ENCODE measurements around the gene SAMD4A. TPM values are rescaled to one million over a fixed set of nuclear protein-coding genes. Genes with fewer than 3 reads are reported as not detected.

SAMD4A gene, protein sequence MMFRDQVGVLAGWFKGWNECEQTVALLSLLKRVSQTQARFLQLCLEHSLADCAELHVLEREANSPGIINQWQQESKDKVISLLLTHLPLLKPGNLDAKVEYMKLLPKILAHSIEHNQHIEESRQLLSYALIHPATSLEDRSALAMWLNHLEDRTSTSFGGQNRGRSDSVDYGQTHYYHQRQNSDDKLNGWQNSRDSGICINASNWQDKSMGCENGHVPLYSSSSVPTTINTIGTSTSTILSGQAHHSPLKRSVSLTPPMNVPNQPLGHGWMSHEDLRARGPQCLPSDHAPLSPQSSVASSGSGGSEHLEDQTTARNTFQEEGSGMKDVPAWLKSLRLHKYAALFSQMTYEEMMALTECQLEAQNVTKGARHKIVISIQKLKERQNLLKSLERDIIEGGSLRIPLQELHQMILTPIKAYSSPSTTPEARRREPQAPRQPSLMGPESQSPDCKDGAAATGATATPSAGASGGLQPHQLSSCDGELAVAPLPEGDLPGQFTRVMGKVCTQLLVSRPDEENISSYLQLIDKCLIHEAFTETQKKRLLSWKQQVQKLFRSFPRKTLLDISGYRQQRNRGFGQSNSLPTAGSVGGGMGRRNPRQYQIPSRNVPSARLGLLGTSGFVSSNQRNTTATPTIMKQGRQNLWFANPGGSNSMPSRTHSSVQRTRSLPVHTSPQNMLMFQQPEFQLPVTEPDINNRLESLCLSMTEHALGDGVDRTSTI
- total RNA-seq = 1 to 10 TPM; 5.4 to 8.1 (median 7.6) TPM

DNA sequence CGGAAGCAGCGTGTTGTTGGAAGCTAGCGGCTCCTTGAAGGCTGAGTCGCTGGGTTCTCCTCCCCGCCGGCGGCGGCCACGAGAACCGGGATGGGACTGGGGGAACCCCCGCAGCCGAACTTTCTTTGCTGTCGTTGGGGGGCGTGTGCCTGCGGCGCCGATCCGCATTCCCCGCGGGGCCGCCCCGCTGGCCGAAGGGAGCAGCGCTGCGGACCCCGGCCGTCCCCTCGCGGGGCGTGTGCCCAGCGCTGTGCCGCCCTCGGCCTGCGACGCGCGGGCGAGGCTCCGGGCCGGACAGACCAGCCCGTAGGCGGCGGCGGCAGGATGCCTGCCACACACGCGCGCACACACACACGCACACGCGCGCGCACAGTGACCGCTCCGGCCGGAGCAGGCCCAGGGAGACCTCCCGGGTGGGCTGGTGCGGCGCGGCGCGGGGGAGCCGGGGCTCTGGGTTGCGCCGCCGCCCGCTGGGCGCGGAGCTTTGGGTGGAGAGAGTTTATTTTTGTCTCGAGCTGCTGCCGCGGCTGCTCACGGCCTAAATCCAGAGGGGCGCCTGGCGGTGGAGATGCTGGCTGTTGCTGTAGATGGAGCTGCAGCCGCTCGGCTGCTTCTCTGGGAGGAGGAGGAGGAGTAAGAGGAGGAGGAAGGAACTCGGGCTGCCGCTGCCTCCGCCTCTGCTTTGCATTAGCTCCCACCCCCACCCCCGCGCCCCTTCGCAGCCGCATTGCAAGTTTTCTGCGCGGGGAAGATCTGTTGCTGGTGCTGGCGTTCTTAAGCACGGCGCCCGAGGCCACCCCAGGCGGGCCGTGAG, at the start of gene SAMD4A:
SAMD4A (plus strand) TSS at position 719 of the 814 bp plus-strand sequence. CDS start 789 bp downstream, outside the sequence.
- peak; percentile 63 for DNase-seq
- H3K4me1 Mint-ChIP-seq (ENCODE audit: low read depth) = peaks cover 15% of the 10 kb centered on the region
- H3K9me3 Mint-ChIP-seq = no peaks in the 10 kb centered on the region
- H3K36me3 Mint-ChIP-seq (ENCODE audit: insufficient read depth) = no peaks in the 10 kb centered on the region
- peaks cover 12% of the 10 kb centered on the region for H3K27me3 Mint-ChIP-seq (ENCODE audit: low read depth)
- H3K4me3 Mint-ChIP-seq = peak within 1 kb of the TSS; percentile 92
- ATAC-seq = peak; percentile 21 to 29

DNA sequence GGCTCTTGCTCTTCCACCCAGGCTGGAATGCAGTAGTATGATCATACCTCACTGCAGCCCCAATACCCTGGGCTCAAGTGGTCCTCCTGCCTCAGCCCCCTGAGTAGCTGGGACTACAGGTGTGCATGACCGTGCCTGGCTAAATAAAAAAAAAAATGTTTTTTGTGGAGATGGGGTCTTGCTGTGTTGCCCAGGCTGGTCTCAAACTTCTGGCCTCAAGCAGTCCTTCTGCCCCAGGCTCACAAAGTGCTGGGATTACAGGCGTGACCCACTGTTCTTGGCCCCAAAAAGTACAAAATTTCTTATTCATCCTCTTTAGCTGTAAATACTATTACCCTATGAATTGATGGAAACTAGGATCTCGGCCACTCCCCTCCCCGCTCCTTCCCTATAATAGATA, 42.5 kb upstream of the SAMD4A start:
- H3K27me3 Mint-ChIP-seq (ENCODE audit: low read depth) = no peaks in the 10 kb centered on the region
- H3K4me1 Mint-ChIP-seq (ENCODE audit: low read depth) = peaks cover 6% of the 10 kb centered on the region
- ATAC-seq (no peak), DNase-seq (no peak)
- H3K4me3 Mint-ChIP-seq = no peak overlapping the region
- H3K36me3 Mint-ChIP-seq (ENCODE audit: insufficient read depth) = peaks cover 33% of the 10 kb centered on the region
- H3K9me3 Mint-ChIP-seq = no peaks in the 10 kb centered on the region

DNA sequence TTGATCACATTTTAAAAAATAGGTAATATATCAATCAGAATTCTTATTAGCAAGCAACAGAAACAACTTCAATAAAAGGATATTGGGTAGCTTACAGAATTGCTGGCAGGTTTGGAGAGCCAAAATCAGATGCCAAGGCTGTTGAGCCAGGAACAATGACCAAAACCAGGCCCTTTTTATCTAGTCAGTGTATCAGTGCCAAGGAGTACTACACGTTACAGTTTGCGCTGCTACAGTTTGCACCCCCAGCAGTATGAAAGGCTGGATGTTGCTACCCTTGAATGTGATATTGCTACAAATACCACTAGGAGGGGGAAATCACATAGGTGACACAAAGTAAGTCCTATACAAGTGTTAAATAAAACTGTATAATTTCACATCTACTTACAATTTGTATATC, 38.0 kb upstream of the SAMD4A start:
- H3K9me3 Mint-ChIP-seq = no peaks in the 10 kb centered on the region
- H3K4me1 Mint-ChIP-seq (ENCODE audit: low read depth) = no peaks in the 10 kb centered on the region
- DNase-seq = no peak
- ATAC-seq = no peak
- peaks cover 18% of the 10 kb centered on the region for H3K36me3 Mint-ChIP-seq (ENCODE audit: insufficient read depth)
- no peak overlapping the region for H3K4me3 Mint-ChIP-seq
- no peaks in the 10 kb centered on the region for H3K27me3 Mint-ChIP-seq (ENCODE audit: low read depth)

DNA sequence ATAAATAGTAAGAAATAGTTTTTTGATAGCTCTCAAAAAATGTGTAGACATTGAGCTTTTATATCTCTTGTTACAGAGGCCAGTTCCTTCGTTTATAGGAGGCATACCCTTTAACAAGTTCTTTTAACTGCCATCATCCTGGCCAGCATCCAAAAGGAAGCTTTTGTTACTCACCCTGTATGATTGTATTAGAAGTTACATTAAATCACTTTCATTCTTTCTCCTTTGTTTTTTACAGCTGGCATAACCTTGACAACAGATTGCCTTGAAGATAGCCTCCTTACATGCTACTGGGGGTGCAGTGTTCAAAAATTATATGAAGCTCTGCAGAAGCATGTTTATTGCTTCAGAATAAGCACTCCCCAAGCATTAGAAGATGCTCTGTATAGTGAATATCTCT, 37.1 kb upstream of the SAMD4A start:
- no peak for DNase-seq
- peaks cover 13% of the 10 kb centered on the region for H3K36me3 Mint-ChIP-seq (ENCODE audit: insufficient read depth)
- H3K9me3 Mint-ChIP-seq = no peaks in the 10 kb centered on the region
- no peaks in the 10 kb centered on the region for H3K4me1 Mint-ChIP-seq (ENCODE audit: low read depth)
- H3K4me3 Mint-ChIP-seq = no peak overlapping the region
- no peak for ATAC-seq
- no peaks in the 10 kb centered on the region for H3K27me3 Mint-ChIP-seq (ENCODE audit: low read depth)

DNA sequence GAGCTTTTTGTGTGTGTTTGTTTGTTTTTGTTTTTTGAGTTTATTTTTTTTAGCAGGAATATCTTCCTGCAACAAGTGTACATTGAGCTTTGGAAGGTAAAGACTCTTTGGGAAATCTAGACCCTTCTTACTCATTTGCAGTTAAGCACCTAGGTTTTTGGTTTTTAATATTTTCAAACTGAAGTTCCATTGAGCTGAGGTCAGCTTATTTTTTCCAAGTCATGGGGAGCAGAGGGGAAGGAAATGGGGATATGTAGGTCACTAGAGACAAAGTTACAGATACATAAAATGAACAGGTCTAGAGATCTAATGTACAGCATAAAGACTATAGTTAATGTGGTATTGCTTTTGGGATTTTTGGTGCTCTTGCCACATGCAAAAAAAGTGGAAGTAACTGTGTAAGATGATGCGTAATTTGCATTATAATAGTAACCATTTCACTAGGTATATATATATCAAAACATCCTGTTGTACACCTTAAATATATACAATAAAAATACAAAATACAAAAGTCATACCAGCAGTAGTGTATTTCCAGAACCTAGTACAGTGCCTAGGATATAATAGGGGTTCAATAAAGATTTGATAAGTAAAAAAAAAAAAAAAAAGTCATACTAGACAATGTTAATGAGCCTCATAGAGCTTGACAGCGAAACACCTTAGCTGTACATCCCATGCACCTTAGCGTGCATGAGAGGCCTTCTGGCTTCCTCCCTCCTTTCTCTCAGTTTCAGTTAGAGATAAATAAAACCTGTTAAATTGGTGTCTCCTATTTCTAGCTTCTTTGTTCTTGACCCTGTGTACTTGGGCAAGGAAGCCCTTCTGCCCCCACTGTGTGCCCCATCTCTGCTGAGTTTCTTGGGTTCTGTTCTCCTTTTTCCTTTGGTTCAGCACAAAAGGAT, 34.6 kb upstream of the SAMD4A start:
- Mint-ChIP-seq H3K27me3 (ENCODE audit: low read depth) (no peaks in the 10 kb centered on the region), H3K4me3 (no peak overlapping the region), H3K9me3 (no peaks in the 10 kb centered on the region), H3K36me3 (ENCODE audit: insufficient read depth) (peaks cover 14% of the 10 kb centered on the region), H3K4me1 (ENCODE audit: low read depth) (no peaks in the 10 kb centered on the region)
- DNase-seq (no peak), ATAC-seq (no peak)

DNA sequence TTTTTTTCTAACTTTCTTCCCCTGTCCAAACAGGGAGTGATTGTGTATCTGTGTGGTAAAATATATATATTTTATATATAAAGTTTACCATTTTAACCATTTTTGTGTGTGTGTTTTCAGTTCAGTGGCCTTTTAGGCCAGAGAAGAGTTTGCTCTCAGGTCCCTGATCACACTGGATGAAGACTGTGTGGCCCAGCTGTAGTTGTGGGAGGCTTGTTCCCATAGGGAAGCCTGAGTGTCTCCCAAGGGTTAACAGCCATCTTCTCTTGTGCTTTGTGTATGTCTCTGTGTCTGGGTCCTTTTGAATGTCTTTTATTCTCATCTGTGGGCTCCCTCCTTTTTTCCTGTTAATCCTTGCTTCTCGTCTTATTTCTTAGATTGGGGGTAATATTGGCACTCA, 33.8 kb upstream of the SAMD4A start:
- Mint-ChIP-seq H3K27me3 (ENCODE audit: low read depth) (no peaks in the 10 kb centered on the region), H3K9me3 (no peaks in the 10 kb centered on the region), H3K4me3 (no peak overlapping the region), H3K4me1 (ENCODE audit: low read depth) (no peaks in the 10 kb centered on the region), H3K36me3 (ENCODE audit: insufficient read depth) (peaks cover 11% of the 10 kb centered on the region)
- no peak for ATAC-seq
- no peak for DNase-seq

DNA sequence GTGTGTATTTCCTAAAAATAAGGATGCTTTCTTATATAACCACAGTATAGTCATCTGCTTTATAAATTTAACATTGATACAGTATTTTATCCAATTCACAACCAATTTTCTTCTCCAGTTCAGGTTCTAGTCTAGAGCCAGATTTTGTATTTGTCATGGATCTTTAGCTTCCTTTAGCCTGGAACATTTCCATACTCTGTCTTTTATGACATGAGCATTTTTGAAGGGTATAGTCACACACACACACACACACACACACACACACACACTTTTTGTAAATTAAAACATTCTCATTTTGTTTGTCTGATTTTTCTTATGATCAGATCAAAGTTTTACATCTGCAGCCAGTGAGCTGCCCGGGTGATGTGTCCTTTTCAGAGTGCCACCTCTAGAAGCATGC, 31.8 kb upstream of the SAMD4A start:
- Mint-ChIP-seq H3K36me3 (ENCODE audit: insufficient read depth) (peaks cover 18% of the 10 kb centered on the region), H3K4me1 (ENCODE audit: low read depth) (no peaks in the 10 kb centered on the region), H3K9me3 (no peaks in the 10 kb centered on the region), H3K27me3 (ENCODE audit: low read depth) (no peaks in the 10 kb centered on the region), H3K4me3 (no peak overlapping the region)
- DNase-seq (no peak), ATAC-seq (no peak)

DNA sequence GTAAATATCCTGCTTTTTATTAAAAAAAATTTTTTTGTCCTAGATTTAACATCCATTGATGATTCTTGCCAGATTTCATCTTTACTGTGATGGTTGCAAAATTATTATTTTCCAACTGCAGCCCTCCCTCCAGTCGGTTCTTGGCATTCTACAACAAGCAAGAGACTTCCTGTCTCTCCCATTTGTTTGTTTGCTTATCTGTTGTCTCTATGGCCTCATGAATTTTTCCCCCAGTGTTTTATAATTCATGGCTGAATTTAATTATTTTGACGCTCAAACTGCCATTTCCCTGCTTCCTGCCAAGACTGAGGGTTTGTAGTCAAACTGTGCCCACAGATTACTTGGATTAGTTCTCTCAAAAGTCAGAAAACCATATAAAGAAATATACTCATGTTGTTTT, 31.3 kb upstream of the SAMD4A start:
- DNase-seq (no peak), ATAC-seq (no peak)
- Mint-ChIP-seq H3K27me3 (ENCODE audit: low read depth) (no peaks in the 10 kb centered on the region), H3K4me1 (ENCODE audit: low read depth) (no peaks in the 10 kb centered on the region), H3K4me3 (no peak overlapping the region), H3K9me3 (no peaks in the 10 kb centered on the region), H3K36me3 (ENCODE audit: insufficient read depth) (peaks cover 20% of the 10 kb centered on the region)

DNA sequence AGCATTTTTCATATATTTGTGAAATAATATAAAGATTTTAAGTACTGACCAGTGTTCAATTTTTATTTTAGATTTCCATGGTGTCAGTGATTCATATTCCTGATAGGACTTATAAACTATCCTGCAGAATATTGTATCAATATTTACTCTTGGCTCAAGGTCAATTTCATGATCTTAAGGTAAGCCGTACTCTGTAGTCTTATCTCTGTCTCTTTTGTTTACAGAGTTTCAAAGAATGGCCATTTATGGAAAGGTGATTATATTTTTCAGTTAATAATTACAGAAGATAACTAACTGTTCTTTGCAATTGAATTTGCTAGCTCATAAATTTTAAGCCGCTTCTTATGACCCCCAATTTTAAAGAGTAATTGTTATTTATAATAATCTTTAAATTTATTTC, 29.3 kb upstream of the SAMD4A start:
- H3K36me3 Mint-ChIP-seq (ENCODE audit: insufficient read depth) = peaks cover 19% of the 10 kb centered on the region
- no peak for ATAC-seq
- H3K4me1 Mint-ChIP-seq (ENCODE audit: low read depth) = no peaks in the 10 kb centered on the region
- no peak for DNase-seq
- no peak overlapping the region for H3K4me3 Mint-ChIP-seq
- H3K27me3 Mint-ChIP-seq (ENCODE audit: low read depth) = no peaks in the 10 kb centered on the region
- H3K9me3 Mint-ChIP-seq = no peaks in the 10 kb centered on the region

DNA sequence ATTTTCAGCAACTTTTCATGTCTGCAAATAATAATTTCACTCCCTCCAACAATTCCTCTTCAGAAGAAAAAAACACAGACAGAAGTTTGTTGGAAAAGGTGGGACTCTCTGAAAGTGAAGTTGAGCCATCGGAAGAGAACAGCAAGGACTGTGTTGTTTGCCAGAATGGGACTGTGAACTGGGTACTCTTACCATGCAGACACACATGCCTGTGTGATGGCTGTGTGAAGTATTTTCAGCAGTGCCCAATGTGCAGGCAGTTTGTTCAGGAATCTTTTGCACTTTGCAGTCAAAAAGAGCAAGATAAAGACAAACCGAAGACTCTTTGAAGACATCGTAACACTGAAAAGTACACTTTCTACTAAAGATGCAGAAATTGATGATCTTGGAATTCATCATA, 28.9 kb upstream of the SAMD4A start:
- DNase-seq (no peak), ATAC-seq (no peak)
- Mint-ChIP-seq H3K27me3 (ENCODE audit: low read depth) (no peaks in the 10 kb centered on the region), H3K4me3 (no peak overlapping the region), H3K36me3 (ENCODE audit: insufficient read depth) (peaks cover 19% of the 10 kb centered on the region), H3K4me1 (ENCODE audit: low read depth) (no peaks in the 10 kb centered on the region), H3K9me3 (no peaks in the 10 kb centered on the region)

DNA sequence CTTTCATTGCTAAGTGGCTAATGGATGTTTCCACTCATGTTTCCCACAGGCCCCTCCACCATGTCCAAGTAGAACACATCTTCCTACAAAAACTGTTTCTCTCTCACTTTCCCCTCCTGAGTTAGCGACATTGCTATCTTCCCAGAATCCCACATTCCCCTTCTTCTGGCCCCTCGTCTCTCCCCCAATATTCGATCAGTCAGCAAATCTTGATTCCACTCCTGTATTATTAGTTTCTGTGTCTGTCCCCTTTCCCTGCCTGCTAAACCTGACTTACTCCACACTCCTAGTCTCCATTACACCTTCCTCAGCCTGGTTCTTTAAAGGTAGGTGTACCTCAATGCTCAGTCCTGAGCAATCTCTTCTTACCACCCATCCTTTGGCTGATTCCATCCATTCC, 19.3 kb upstream of the SAMD4A start:
- Mint-ChIP-seq H3K27me3 (ENCODE audit: low read depth) (no peaks in the 10 kb centered on the region), H3K4me3 (no peak overlapping the region), H3K36me3 (ENCODE audit: insufficient read depth) (no peaks in the 10 kb centered on the region), H3K4me1 (ENCODE audit: low read depth) (no peaks in the 10 kb centered on the region), H3K9me3 (no peaks in the 10 kb centered on the region)
- ATAC-seq (no peak), DNase-seq (no peak)

DNA sequence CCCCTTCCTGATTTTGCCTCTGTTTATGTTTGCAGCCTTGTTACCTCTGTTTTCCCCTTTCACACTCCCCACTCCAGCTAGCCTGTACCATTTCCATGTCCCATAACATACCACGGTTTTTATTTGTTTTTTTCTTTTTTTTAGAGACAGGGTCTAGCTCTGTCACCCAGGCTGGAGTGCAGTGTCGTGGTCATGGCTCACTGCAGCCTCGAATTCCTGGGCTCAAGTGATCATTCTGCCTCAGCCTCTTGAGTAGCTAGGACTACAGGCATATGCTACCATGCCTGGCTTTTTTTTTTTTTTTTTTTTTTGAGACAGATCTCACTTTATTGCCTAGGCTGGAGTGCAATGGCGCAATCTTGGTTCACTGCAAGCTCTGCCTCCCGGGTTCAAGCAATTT, 18.4 kb upstream of the SAMD4A start:
- DNase-seq (no peak), ATAC-seq (no peak)
- Mint-ChIP-seq H3K4me3 (no peak overlapping the region), H3K9me3 (no peaks in the 10 kb centered on the region), H3K36me3 (ENCODE audit: insufficient read depth) (no peaks in the 10 kb centered on the region), H3K4me1 (ENCODE audit: low read depth) (no peaks in the 10 kb centered on the region), H3K27me3 (ENCODE audit: low read depth) (peaks cover 1% of the 10 kb centered on the region)

DNA sequence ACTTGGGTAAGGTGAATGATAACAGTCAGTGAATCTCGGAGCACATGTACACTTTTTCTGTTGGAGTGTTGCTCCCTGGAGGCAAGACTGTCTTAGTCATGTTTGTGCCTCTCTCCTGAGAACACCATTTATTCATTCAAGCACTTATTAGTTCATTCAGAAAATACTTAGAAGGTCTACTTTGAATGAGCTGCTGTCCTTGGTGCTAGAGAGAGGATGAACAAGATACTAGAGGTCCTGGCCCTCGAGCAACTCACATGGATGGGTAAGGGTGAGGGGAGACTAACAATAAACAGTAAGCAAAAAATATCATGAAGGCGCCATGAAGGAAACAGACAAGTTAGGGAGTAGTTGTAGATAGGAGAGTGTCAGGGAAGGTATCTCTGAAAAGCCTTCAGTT, 17.1 kb upstream of the SAMD4A start:
- Mint-ChIP-seq H3K36me3 (ENCODE audit: insufficient read depth) (no peaks in the 10 kb centered on the region), H3K27me3 (ENCODE audit: low read depth) (peaks cover 4% of the 10 kb centered on the region), H3K4me3 (no peak overlapping the region), H3K4me1 (ENCODE audit: low read depth) (no peaks in the 10 kb centered on the region), H3K9me3 (no peaks in the 10 kb centered on the region)
- DNase-seq (no peak), ATAC-seq (no peak)

DNA sequence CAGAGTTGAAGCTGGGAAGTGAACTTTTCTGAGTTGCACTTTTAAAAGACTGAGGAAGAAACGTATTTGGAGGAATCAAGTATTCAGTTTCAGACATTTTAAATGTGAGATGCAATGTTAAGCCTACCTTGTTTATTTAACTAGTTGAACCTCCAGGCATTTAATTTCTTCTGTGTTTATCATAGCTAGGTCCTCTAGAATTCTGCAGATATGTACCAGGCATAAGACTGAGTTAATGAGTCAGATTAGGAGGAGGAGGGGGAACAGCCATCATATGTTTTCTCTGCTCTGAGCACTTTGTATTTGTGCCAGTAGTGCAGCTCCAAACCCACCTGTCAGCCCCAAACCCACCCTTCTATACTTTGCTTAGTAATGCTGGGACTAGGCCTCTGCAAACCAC, 16.4 kb upstream of the SAMD4A start:
- H3K27me3 Mint-ChIP-seq (ENCODE audit: low read depth) = peaks cover 4% of the 10 kb centered on the region

More for the DNA sequence above, 16.4 kb upstream of the SAMD4A start:
- ATAC-seq = no peak
- Mint-ChIP-seq H3K4me1 (ENCODE audit: low read depth) (no peaks in the 10 kb centered on the region), H3K36me3 (ENCODE audit: insufficient read depth) (no peaks in the 10 kb centered on the region), H3K9me3 (no peaks in the 10 kb centered on the region), H3K4me3 (no peak overlapping the region)
- DNase-seq = no peak

Measured in activated T-cell treated with anti-CD3 and anti-CD28 coated beads, Interleukin-2, amount 50 U/mL, for 4 hours (primary cell).